Mesenchymal stem cell (in vitro differentiated cells and primary cell): ENCODE results near the gene TRAK2.
A peak's percentile ranks its signal among the peaks of the same experiment; 100 is the strongest.

Source experiments
- DNase-seq: peaks from one replicate; pipeline ENCODE4 v3.0.0-alpha.2; 2013
- H2AFZ ChIP-seq: one replicate; pipeline ENCODE4 v1.6.1; 2013; ENCODE audit warnings: low read depth, mild to moderate bottlenecking, control low read depth, inconsistent platforms, low read length, moderate library complexity
- H2AK5ac ChIP-seq: 2 replicates; pipeline ENCODE4 v1.6.1; 2013; ENCODE audit warnings: low read length, moderate library complexity, mild to moderate bottlenecking, inconsistent platforms; ENCODE audit not compliant: severe bottlenecking
- H2BK120ac ChIP-seq: one replicate; pipeline ENCODE4 v1.6.1; 2013; ENCODE audit warnings: low read depth, mild to moderate bottlenecking, inconsistent platforms, low read length, moderate library complexity
- H2BK12ac ChIP-seq, 2 experiments: one replicate each; pipeline ENCODE4 v1.6.1; 2013; ENCODE audit warnings: inconsistent platforms in 2 of 2, low read length in 2 of 2, mild to moderate bottlenecking in 2 of 2, moderate library complexity in 2 of 2, control low read depth in 1 of 2
- H2BK15ac ChIP-seq: one replicate; pipeline ENCODE4 v1.6.1; 2013; ENCODE audit warnings: mild to moderate bottlenecking, low read depth, inconsistent platforms; ENCODE audit not compliant: poor library complexity, severe bottlenecking
- H2BK5ac ChIP-seq: 2 replicates; pipeline ENCODE4 v1.6.1; 2013; ENCODE audit warnings: low read depth, mild to moderate bottlenecking, low read length, control low read depth, inconsistent platforms; ENCODE audit not compliant: poor library complexity, severe bottlenecking
- H3K14ac ChIP-seq, 2 experiments: one replicate each; pipeline ENCODE4 v1.6.1; 2013; ENCODE audit warnings: inconsistent platforms in 2 of 2, low read length in 2 of 2, control low read depth in 1 of 2, mild to moderate bottlenecking in 1 of 2, moderate library complexity in 1 of 2
- H3K18ac ChIP-seq, 2 experiments: one replicate each; pipeline ENCODE4 v1.6.1; 2013; ENCODE audit warnings: inconsistent platforms in 2 of 2, low read length in 2 of 2, control low read depth in 1 of 2, low read depth in 1 of 2, mild to moderate bottlenecking in 1 of 2
- H3K23ac ChIP-seq, 2 experiments: one replicate each; pipeline ENCODE4 v1.6.1; 2013; ENCODE audit warnings: inconsistent platforms in 2 of 2, low read length in 2 of 2, mild to moderate bottlenecking in 2 of 2, moderate library complexity in 2 of 2, control low read depth in 1 of 2
- H3K27ac ChIP-seq: 2 replicates; pipeline ENCODE4 v1.5.1; 2013; ENCODE audit warnings: mild to moderate bottlenecking, moderate library complexity, low read length, control low read depth, inconsistent platforms; ENCODE audit not compliant: poor library complexity, severe bottlenecking
- H3K27me3 ChIP-seq, 2 experiments: 2 replicates each; pipeline versions ENCODE4 v1.6.1 to v1.7.0; 2013; ENCODE audit warnings: low read length in 2 of 2, mild to moderate bottlenecking in 2 of 2, moderate library complexity in 2 of 2, control low read depth in 1 of 2, inconsistent platforms in 1 of 2; ENCODE audit not compliant: control insufficient read depth in 1 of 2, insufficient read depth in 1 of 2
- H3K36me3 ChIP-seq, 2 experiments: 2 replicates each; pipeline versions ENCODE4 v1.6.1 to v1.7.0; 2013; ENCODE audit warnings: low read length in 2 of 2, control low read depth in 1 of 2, inconsistent platforms in 1 of 2, low read depth in 1 of 2, mild to moderate bottlenecking in 1 of 2; ENCODE audit not compliant: insufficient read depth in 2 of 2, control insufficient read depth in 1 of 2
- H3K4ac ChIP-seq, 2 experiments: one replicate each; pipeline ENCODE4 v1.6.1; 2013; ENCODE audit warnings: inconsistent platforms in 2 of 2, low read length in 2 of 2, mild to moderate bottlenecking in 2 of 2, moderate library complexity in 2 of 2, control low read depth in 1 of 2, low read depth in 1 of 2
- H3K4me1 ChIP-seq: 2 replicates; pipeline ENCODE4 v1.6.1; 2013; ENCODE audit warnings: low read depth, low read length, control low read depth; ENCODE audit not compliant: control insufficient read depth, insufficient read depth
- H3K4me2 ChIP-seq: 2 replicates; pipeline ENCODE4 v1.6.1; 2013; ENCODE audit warnings: low read length, mild to moderate bottlenecking, inconsistent platforms; ENCODE audit not compliant: poor library complexity, severe bottlenecking
- H3K4me3 ChIP-seq, 2 experiments: 2 replicates each; pipeline versions ENCODE4 v1.5.1 to v1.7.0; 2013; ENCODE audit warnings: low read length in 2 of 2, mild to moderate bottlenecking in 2 of 2, control low read depth in 1 of 2, low read depth in 1 of 2; ENCODE audit not compliant: insufficient read depth in 1 of 2
- H3K79me1 ChIP-seq: replicated peaks from 2 replicates; pipeline ENCODE4 v1.6.1; 2013; ENCODE audit warnings: mild to moderate bottlenecking, control low read depth, low read length, inconsistent platforms; ENCODE audit not compliant: poor library complexity, severe bottlenecking
- H3K9ac ChIP-seq: 2 replicates; pipeline ENCODE4 v1.7.0; 2013; ENCODE audit warnings: mild to moderate bottlenecking, low read length, moderate library complexity
- H3K9me3 ChIP-seq: 2 replicates; pipeline ENCODE4 v1.7.0; 2013; ENCODE audit warnings: mild to moderate bottlenecking, low read length; ENCODE audit not compliant: control insufficient read depth
- H4K8ac ChIP-seq: one replicate; pipeline ENCODE4 v1.6.1; 2013; ENCODE audit warnings: inconsistent platforms, mild to moderate bottlenecking, low read length, moderate library complexity
- H4K91ac ChIP-seq: one replicate; pipeline ENCODE4 v1.6.1; 2013; ENCODE audit warnings: mild to moderate bottlenecking, low read length, inconsistent platforms
- WGBS: methylation state at CpG from one replicate; pipeline ENCODE4 v1.1.7; 2013; ENCODE audit warnings: mixed read lengths; 5-methylcytosine and 5-hydroxymethylcytosine counted together

Gene TRAK2

DNA sequence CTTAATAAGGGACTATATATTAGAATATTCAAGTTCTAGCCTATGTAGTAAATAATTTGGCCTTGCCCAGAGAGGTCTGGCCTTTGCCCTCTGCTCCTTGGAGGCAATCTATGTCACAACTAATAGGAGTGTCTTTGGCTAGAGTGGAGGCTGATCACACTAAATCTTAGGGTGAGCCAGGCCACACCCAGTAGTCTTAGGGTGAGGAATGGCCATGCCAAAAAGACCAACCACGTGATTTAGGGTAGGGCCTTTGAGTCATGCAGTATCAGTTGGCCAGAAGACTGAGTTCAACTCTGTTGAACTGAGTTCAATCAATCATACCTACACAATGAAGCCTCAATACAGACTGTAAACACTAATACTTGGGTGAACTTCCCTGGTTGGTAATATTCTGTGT lies 68.1 kb downstream of the TRAK2 start:
- Histone ChIP-seq H3K9ac (no peak overlapping the region), H3K36me3 (peaks cover 12 to 99% of the 10 kb centered on the region in 2 experiments), H3K23ac (no peak overlapping the region)

DNA sequence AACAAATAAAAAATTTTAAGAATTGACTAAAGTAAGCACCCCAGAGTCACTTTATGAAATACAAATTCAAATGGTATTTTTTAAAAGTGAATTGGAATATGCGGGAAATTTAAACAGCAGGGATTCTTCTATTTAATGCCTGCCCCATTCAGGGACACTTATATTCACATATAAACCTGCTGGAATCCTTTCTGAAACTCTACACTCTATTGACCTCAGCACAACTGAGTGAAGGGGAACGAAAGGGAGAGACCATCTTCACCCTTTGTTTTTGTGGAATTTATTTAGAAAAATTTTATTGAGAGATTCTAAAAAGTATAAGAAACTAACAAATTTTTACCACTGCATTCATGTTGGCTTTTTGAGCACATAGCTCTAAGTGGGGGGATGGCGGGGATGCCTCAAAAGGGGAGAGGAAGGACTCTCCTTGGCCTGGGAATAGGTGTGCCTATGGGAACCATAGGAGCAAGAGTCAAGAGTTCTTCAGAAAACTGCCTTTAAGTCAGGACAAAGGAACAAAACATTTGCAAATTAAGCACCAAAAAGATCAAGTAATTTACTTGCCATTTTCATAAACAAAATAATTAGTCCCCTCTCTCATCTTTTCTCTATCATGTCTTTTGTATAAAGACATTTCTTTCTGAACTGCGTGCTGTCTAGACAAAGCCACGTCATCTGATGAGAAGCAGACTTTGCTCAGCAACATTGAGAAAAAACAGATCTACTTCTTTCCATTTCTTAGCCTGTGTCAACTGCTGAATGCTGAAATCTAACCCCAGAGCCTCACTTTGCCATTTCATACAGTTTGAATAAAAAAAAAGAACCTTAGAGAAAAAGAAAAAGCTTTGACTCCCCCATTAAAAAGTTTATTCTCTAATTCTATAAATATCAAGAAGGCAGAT lies 72.5 kb downstream of the TRAK2 start:
- peaks cover 14 to 79% of the 10 kb centered on the region in 2 experiments for H3K36me3 ChIP-seq
- H3K4me3 ChIP-seq, result no peak overlapping the region
- no peak overlapping the region for H3K14ac ChIP-seq
- H3K27ac ChIP-seq, result no peak overlapping the region
- H3K9me3 ChIP-seq, result no peaks in the 10 kb centered on the region
- no peak overlapping the region for H2AK5ac ChIP-seq
- peak; percentile 85 for DNase-seq
- H3K4ac ChIP-seq, result peak overlapping the region in 1 of 2 experiments; percentile 49
- H2BK15ac ChIP-seq, result no peak overlapping the region
- no peak overlapping the region for H2AFZ ChIP-seq
- 47% methylated on average over 4 of the region's 5 CpGs for WGBS
- H4K8ac ChIP-seq, result no peak overlapping the region
- no peaks in the 10 kb centered on the region for H3K27me3 ChIP-seq
- no peaks in the 10 kb centered on the region for H3K4me1 ChIP-seq
- H3K23ac ChIP-seq, result no peak overlapping the region
- H3K9ac ChIP-seq, result no peak overlapping the region
- H3K4me2 ChIP-seq, result no peak overlapping the region
- peak overlapping the region in 1 of 2 experiments; percentile 63 for H2BK12ac ChIP-seq
- peaks cover 4% of the 10 kb centered on the region for H3K79me1 ChIP-seq
- peak overlapping the region in 1 of 2 experiments; percentile 34 for H3K18ac ChIP-seq
- no peak overlapping the region for H2BK5ac ChIP-seq
- H2BK120ac ChIP-seq, result no peak overlapping the region
- H4K91ac ChIP-seq, result no peak overlapping the region

More for the DNA sequence above, 68.1 kb downstream of the TRAK2 start:
- Histone ChIP-seq H3K9me3 (no peaks in the 10 kb centered on the region), H2BK12ac (no peak overlapping the region), H3K18ac (no peak overlapping the region), H2BK120ac (no peak overlapping the region), H3K4me1 (no peaks in the 10 kb centered on the region), H3K14ac (no peak overlapping the region), H3K27ac (no peak overlapping the region), H3K4me2 (no peak overlapping the region), H2AK5ac (no peak overlapping the region), H2AFZ (no peak overlapping the region), H3K79me1 (peaks cover 3% of the 10 kb centered on the region), H3K27me3 (no peaks in the 10 kb centered on the region), H3K4ac (no peak overlapping the region), H2BK15ac (no peak overlapping the region), H4K91ac (no peak overlapping the region), H3K4me3 (no peak overlapping the region), H4K8ac (no peak overlapping the region), H2BK5ac (no peak overlapping the region)
- 60% methylated on average over 1 of the region's 1 CpG for WGBS
- DNase-seq, result no peak

DNA sequence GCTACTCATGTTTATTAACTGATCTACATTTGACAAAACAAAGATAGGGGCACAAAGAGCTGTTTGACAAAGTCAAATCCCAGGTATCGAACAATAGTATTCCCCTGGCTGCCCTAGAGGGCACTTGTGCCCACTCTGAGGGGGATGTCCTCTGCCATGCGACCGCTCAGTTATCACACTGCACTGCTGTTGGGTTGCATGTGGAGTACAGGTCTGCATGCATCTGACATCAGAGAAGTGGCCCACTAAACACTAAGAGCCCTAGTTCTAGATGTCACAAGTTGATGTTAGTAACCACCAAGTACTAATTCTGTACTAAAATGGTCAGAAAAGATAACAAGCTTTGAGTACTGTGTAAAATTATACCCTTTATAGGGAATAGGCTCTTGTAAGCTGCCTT lies 74.0 kb downstream of the TRAK2 start:
- Histone ChIP-seq H3K14ac (no peak overlapping the region), H3K9me3 (no peaks in the 10 kb centered on the region), H3K36me3 (peaks cover 14 to 64% of the 10 kb centered on the region in 2 experiments), H2BK5ac (no peak overlapping the region), H3K9ac (no peak overlapping the region), H3K79me1 (peaks cover 4% of the 10 kb centered on the region), H3K4ac (no peak overlapping the region), H2BK120ac (no peak overlapping the region), H4K8ac (peak overlapping the region; percentile 49), H3K27me3 (no peaks in the 10 kb centered on the region), H3K23ac (no peak overlapping the region), H2AK5ac (no peak overlapping the region), H3K4me2 (no peak overlapping the region), H2BK12ac (no peak overlapping the region), H4K91ac (no peak overlapping the region), H2BK15ac (no peak overlapping the region), H3K4me3 (no peak overlapping the region), H3K27ac (no peak overlapping the region), H3K18ac (no peak overlapping the region), H3K4me1 (no peaks in the 10 kb centered on the region), H2AFZ (no peak overlapping the region)
- DNase-seq, result no peak
- WGBS, result 99% methylated on average over 3 of the region's 3 CpGs

DNA sequence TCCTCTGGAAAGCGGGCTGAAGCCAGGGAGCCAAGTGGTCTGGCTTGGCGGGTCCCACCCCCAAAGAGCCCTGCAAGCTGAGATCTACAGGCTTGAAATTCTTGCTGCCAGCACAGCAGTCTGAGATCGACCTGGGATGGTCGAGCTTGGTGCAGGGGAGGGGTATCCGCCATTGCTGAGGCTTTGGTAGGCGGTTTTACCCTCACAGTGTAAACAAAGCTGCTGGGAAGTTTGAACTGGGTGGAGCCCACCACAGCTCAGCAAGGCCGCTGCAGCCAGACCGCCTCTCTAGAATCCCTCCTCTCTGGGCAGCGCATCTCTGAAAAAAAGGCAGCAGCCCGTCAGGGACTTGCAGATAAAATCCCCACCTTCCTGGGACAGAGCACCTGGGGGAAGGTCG lies 81.5 kb downstream of the TRAK2 start:
- no peak overlapping the region for H2AK5ac ChIP-seq
- DNase-seq, result no peak
- H2BK5ac ChIP-seq, result no peak overlapping the region
- H2AFZ ChIP-seq, result no peak overlapping the region
- H3K18ac ChIP-seq, result no peak overlapping the region
- H3K4me3 ChIP-seq, result no peak overlapping the region
- H3K4ac ChIP-seq, result no peak overlapping the region
- H3K4me1 ChIP-seq, result no peaks in the 10 kb centered on the region
- WGBS, result 77% methylated on average over 11 of the region's 11 CpGs
- H3K9me3 ChIP-seq, result peaks cover 23% of the 10 kb centered on the region
- no peak overlapping the region for H3K4me2 ChIP-seq
- no peaks in the 10 kb centered on the region for H3K27me3 ChIP-seq
- no peak overlapping the region for H3K14ac ChIP-seq
- no peak overlapping the region for H4K91ac ChIP-seq
- no peak overlapping the region for H2BK15ac ChIP-seq
- no peak overlapping the region for H2BK120ac ChIP-seq
- no peak overlapping the region for H2BK12ac ChIP-seq
- H3K23ac ChIP-seq, result no peak overlapping the region
- H3K9ac ChIP-seq, result no peak overlapping the region
- peaks cover 3% of the 10 kb centered on the region for H3K79me1 ChIP-seq
- no peak overlapping the region for H3K27ac ChIP-seq
- H4K8ac ChIP-seq, result no peak overlapping the region
- peaks cover 11 to 34% of the 10 kb centered on the region in 2 experiments for H3K36me3 ChIP-seq
